ENCODE results near the gene TMEM250.

- TF ChIP-seq CTCF (IDR thresholded peaks at IDR 0.05 in 4 of 5, conservative IDR thresholded peaks at IDR 0.05 in 1 of 5) (no peak), POLR2A (IDR thresholded peaks at IDR 0.05) (no peak)
These were observed 41.2 kb downstream of the TMEM250 start for GRCh38 chr9:136077491-136077890.

Data from gastrocnemius medialis (tissue), 4 donors.